RWPE2 (cell line): ENCODE results near the gene RAD51D.
A peak's percentile ranks its signal among the peaks of the same experiment; 100 is the strongest.

Experiments used
- ATAC-seq: fragments of 200-7000 bp; cut with Tn5 transposase; 3 replicates; pipeline ENCODE4 v1.9.1; 2021; ENCODE audit warnings: low read depth
- DNase-seq: peaks from one replicate; pipeline ENCODE4 v3.0.0-alpha.2; 2020; ENCODE audit warnings: low spot score
- H3K27ac ChIP-seq: fragments of 450-650 bp; 2 replicates; pipeline ENCODE4 v1.5.1; 2017; ENCODE audit warnings: mild to moderate bottlenecking; ENCODE audit not compliant: poor library complexity, severe bottlenecking
- H3K27me3 ChIP-seq: fragments of 250-450 bp; sonication (Bioruptor Pico); 2 replicates; pipeline ENCODE4 v1.5.1; 2021; ENCODE audit warnings: mild to moderate bottlenecking, moderate library complexity; ENCODE audit not compliant: insufficient read depth, poor library complexity, severe bottlenecking
- H3K36me3 ChIP-seq: fragments of 250-450 bp; sonication (Bioruptor Pico); 2 replicates; pipeline ENCODE4 v1.5.1; 2020; ENCODE audit warnings: low read depth, mild to moderate bottlenecking, moderate library complexity
- H3K4me1 ChIP-seq: fragments of 250-450 bp; sonication (Bioruptor Pico); 2 replicates; pipeline ENCODE4 v1.5.1; 2021; ENCODE audit warnings: mild to moderate bottlenecking, moderate library complexity; ENCODE audit not compliant: insufficient read depth, poor library complexity, severe bottlenecking
- H3K4me3 ChIP-seq: fragments of 250-450 bp; sonication (Bioruptor Pico); 2 replicates; pipeline ENCODE4 v1.5.1; 2021; ENCODE audit warnings: mild to moderate bottlenecking, moderate library complexity; ENCODE audit not compliant: severe bottlenecking
- H3K9me3 ChIP-seq: fragments of 250-450 bp; sonication (Bioruptor Pico); 2 replicates; pipeline ENCODE4 v1.5.1; 2021; ENCODE audit warnings: mild to moderate bottlenecking, moderate library complexity; ENCODE audit not compliant: severe bottlenecking
- CTCF ChIP-seq: fragments of 450-650 bp; IDR thresholded peaks from one replicate; pipeline ENCODE4 v1.5.1; 2017; ENCODE audit warnings: mild to moderate bottlenecking, moderate library complexity; ENCODE audit not compliant: poor library complexity, severe bottlenecking

The RAD51D gene

DNA sequence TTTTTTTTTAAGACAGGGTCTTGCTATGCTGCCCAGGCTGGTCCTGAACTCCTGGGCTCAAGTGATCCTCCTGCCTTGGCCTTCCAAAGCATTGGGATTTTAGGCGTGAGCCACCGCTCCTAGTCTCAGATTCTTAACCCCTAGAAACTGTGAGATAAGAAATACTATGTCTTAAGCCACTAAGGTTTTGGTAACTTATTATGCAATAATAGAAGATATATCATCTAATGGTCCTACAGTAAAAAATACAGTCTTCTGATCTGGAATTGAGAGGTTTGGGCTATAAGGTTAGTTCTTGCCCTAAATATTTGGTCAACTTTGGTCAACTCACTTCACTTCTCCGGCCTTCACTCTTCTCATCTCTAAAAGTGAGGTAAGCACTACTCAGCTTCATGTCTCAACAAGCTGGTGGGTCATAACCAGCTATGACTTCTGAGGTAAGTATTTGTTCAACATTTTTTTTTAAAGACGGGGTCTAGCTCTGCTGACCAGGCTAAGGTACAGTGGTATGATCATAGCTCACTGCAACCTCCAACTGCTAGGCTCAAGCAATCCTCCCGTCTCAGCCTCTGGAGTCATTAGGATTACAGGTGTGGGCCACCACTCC lies 14.7 kb downstream of the RAD51D start:
- Histone ChIP-seq H3K36me3 (peaks cover 9% of the 10 kb centered on the region), H3K4me3 (no peak overlapping the region), H3K27ac (no peak overlapping the region), H3K27me3 (no peaks in the 10 kb centered on the region), H3K4me1 (no peaks in the 10 kb centered on the region), H3K9me3 (no peaks in the 10 kb centered on the region)
- no peak for DNase-seq
- no peak for TF ChIP-seq CTCF
- ATAC-seq = peak; percentile 45; the same call in 1 of the 3 replicates

- DNase-seq = no peak
- TF ChIP-seq CTCF = no peak
- H3K4me3 ChIP-seq = no peak overlapping the region
- no peaks in the 10 kb centered on the region for H3K27me3 ChIP-seq
- no peak for ATAC-seq
- no peaks in the 10 kb centered on the region for H3K9me3 ChIP-seq
- no peak overlapping the region for H3K27ac ChIP-seq
- H3K36me3 ChIP-seq = peaks cover 9% of the 10 kb centered on the region
- H3K4me1 ChIP-seq = no peaks in the 10 kb centered on the region
Observed at GRCh38 chr17:35103271-35103670, 16.4 kb downstream of the RAD51D start.

- no peak for TF ChIP-seq CTCF
- ATAC-seq (no peak), DNase-seq (no peak)
- no peaks in the 10 kb centered on the region for H3K27me3 ChIP-seq
- no peaks in the 10 kb centered on the region for H3K4me1 ChIP-seq
- H3K27ac ChIP-seq = no peak overlapping the region
- no peak overlapping the region for H3K4me3 ChIP-seq
- H3K36me3 ChIP-seq = peaks cover 9% of the 10 kb centered on the region
- no peaks in the 10 kb centered on the region for H3K9me3 ChIP-seq
Observed at GRCh38 chr17:35101725-35102124, 17.9 kb downstream of the RAD51D start.

- no peak overlapping the region for H3K4me3 ChIP-seq
- TF ChIP-seq CTCF = no peak
- no peak for ATAC-seq
- H3K27me3 ChIP-seq = no peaks in the 10 kb centered on the region
- H3K36me3 ChIP-seq = peaks cover 8% of the 10 kb centered on the region
- H3K9me3 ChIP-seq = no peaks in the 10 kb centered on the region
- H3K27ac ChIP-seq = no peak overlapping the region
- no peak for DNase-seq
- H3K4me1 ChIP-seq = no peaks in the 10 kb centered on the region
Observed at GRCh38 chr17:35101036-35101435, 18.6 kb downstream of the RAD51D start.

DNA sequence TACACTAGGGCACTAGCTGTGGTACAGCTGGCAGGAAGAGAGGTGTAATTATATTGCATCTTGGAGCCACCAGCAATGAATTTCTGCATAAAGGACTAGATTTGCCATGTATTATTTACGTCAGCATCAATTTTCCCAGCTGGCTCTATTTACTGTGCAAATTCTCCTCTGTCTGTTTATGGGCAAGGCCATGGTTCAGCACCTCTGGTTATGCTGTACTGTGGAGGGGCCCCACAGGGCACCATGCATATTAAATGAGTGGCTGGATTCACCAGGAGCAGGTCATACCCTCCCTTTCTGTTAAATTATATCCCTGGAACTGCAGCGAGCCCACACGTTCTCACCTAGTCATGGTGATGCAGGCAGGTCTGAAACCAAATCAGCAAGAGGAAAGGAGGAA lies 19.8 kb downstream of the RAD51D start:
- peaks cover 6% of the 10 kb centered on the region for H3K36me3 ChIP-seq
- TF ChIP-seq CTCF = no peak

More for the DNA sequence above, 19.8 kb downstream of the RAD51D start:
- Histone ChIP-seq H3K4me3 (no peak overlapping the region), H3K27me3 (no peaks in the 10 kb centered on the region), H3K4me1 (no peaks in the 10 kb centered on the region), H3K27ac (no peak overlapping the region), H3K9me3 (no peaks in the 10 kb centered on the region)
- ATAC-seq (no peak), DNase-seq (no peak)
